ENCODE data around the gene OXSR1. TPM values are rescaled to one million over a fixed set of nuclear protein-coding genes. Genes with fewer than 3 reads are reported as not detected.

The OXSR1 gene
- total and polyA plus RNA-seq, 8 donors, result 7.0 to 49.9 (median 19.8) TPM

DNA sequence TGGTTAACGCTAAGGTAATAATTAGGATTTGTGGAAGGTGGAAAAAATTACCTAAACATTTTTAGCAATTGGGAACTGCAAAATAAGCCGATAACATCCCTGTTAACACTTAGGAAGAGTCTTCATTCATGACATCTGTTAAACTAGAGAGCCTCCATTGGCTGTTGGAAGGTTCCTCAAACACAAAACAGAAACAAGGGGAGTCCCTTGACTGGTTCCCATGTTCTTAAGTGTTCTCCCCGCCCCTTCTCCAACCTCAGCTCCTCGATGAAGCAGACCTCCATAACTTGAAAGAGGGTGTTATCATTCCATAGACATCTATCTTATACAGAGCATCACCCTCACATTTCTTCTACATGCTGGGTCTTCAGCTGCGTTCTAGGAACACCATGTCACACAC is 102.8 kb downstream of the OXSR1 start:
- H3K27ac ChIP-seq, result no peak overlapping the region
- no peak for DNase-seq
- no peak for TF ChIP-seq POLR2AphosphoS5 (IDR thresholded peaks at IDR 0.05)
- no peak for TF ChIP-seq POLR2A (IDR thresholded peaks at IDR 0.05)
- TF ChIP-seq, protein P1, sequence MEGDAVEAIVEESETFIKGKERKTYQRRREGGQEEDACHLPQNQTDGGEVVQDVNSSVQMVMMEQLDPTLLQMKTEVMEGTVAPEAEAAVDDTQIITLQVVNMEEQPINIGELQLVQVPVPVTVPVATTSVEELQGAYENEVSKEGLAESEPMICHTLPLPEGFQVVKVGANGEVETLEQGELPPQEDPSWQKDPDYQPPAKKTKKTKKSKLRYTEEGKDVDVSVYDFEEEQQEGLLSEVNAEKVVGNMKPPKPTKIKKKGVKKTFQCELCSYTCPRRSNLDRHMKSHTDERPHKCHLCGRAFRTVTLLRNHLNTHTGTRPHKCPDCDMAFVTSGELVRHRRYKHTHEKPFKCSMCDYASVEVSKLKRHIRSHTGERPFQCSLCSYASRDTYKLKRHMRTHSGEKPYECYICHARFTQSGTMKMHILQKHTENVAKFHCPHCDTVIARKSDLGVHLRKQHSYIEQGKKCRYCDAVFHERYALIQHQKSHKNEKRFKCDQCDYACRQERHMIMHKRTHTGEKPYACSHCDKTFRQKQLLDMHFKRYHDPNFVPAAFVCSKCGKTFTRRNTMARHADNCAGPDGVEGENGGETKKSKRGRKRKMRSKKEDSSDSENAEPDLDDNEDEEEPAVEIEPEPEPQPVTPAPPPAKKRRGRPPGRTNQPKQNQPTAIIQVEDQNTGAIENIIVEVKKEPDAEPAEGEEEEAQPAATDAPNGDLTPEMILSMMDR (IDR thresholded peaks at IDR 0.05), result no peak
- TF ChIP-seq EP300 (IDR thresholded peaks at IDR 0.05), result no peak
- no peaks in the 10 kb centered on the region for H3K4me1 ChIP-seq
- WGBS, 5 donors, result 69 to 80% (median 78%) methylated on average over 5 of the region's 5 CpGs
- no peaks in the 10 kb centered on the region for H3K9me3 ChIP-seq
- no peaks in the 10 kb centered on the region for H3K27me3 ChIP-seq
- H3K36me3 ChIP-seq, result peaks cover 0 to 5% (median 0%) of the 10 kb centered on the region in 4 donors
- intact Hi-C loops (cut with DNase I; ENCODE audit: low total_unique reads), result no loop called here
- no peak overlapping the region for H3K4me3 ChIP-seq

- no peaks in the 10 kb centered on the region for H3K27me3 ChIP-seq
- no peak overlapping the region for H3K27ac ChIP-seq
- TF ChIP-seq POLR2AphosphoS5 (IDR thresholded peaks at IDR 0.05), result no peak
- no peak for TF ChIP-seq POLR2A (IDR thresholded peaks at IDR 0.05)
- no peak for TF ChIP-seq EP300 (IDR thresholded peaks at IDR 0.05)
- TF ChIP-seq, protein P1 (IDR thresholded peaks at IDR 0.05), result no peak
- no peak for DNase-seq
- H3K36me3 ChIP-seq, result peaks cover 0 to 5% (median 0%) of the 10 kb centered on the region in 4 donors
- H3K4me1 ChIP-seq, result no peaks in the 10 kb centered on the region
- WGBS, 5 donors, result 60 to 86% (median 69%) methylated on average over 1 of the region's 1 CpG
- intact Hi-C loops (cut with DNase I; ENCODE audit: low total_unique reads), result no loop called here
- H3K9me3 ChIP-seq, result no peaks in the 10 kb centered on the region
- H3K4me3 ChIP-seq, result no peak overlapping the region
Measured at GRCh38 chr3:38268522-38268921, 103.2 kb downstream of the OXSR1 start.

DNA sequence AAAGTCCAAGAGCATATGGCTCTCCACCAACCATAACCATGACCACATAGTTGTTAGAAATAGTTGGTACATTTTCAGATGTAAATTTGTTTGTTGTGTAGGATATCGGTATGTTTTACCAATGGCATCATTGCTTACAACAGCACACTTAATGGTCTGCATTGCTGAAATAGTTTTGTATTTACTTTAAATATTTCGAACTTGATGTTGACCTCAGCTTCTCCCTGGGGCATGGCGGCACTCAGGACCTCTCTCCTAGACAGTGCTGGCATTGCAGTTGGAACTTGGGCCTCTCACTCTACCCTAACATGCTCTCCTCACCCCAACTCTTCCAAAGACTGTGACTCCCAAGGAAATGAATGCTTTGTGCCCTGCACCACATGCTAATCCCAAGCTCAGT is 105.3 kb downstream of the OXSR1 start:
- H3K4me3 ChIP-seq, result no peak overlapping the region
- peaks cover 0 to 21% (median 10%) of the 10 kb centered on the region in 4 donors for H3K36me3 ChIP-seq
- TF ChIP-seq POLR2A (IDR thresholded peaks at IDR 0.05), result no peak
- TF ChIP-seq, protein P1 (IDR thresholded peaks at IDR 0.05), result no peak
- no peak for TF ChIP-seq POLR2AphosphoS5 (IDR thresholded peaks at IDR 0.05)
- TF ChIP-seq EP300 (IDR thresholded peaks at IDR 0.05), result no peak
- no peak for DNase-seq
- H3K4me1 ChIP-seq, result no peaks in the 10 kb centered on the region
- 86 to 94% (median 89%) methylated on average over 3 of the region's 3 CpGs for WGBS, 5 donors
- H3K27ac ChIP-seq, result no peak overlapping the region
- H3K9me3 ChIP-seq, result no peaks in the 10 kb centered on the region
- no peaks in the 10 kb centered on the region for H3K27me3 ChIP-seq
- intact Hi-C loops (cut with DNase I; ENCODE audit: low total_unique reads), result no loop called here

GRCh38 chr3:38271553-38271952 is 106.2 kb downstream of the OXSR1 start:
- intact Hi-C loops (cut with DNase I; ENCODE audit: low total_unique reads), result no loop called here
- H3K4me1 ChIP-seq, result no peaks in the 10 kb centered on the region
- no peak overlapping the region for H3K27ac ChIP-seq
- no peak overlapping the region for H3K4me3 ChIP-seq
- no peak for DNase-seq
- H3K9me3 ChIP-seq, result no peaks in the 10 kb centered on the region
- peaks cover 0 to 26% (median 17%) of the 10 kb centered on the region in 4 donors for H3K36me3 ChIP-seq
- 92 to 98% (median 94%) methylated on average over 5 of the region's 5 CpGs for WGBS, 5 donors
- TF ChIP-seq POLR2AphosphoS5 (IDR thresholded peaks at IDR 0.05), result no peak
- TF ChIP-seq, protein P1 (IDR thresholded peaks at IDR 0.05), result no peak
- no peak for TF ChIP-seq EP300 (IDR thresholded peaks at IDR 0.05)
- no peak for TF ChIP-seq POLR2A (IDR thresholded peaks at IDR 0.05)
- no peaks in the 10 kb centered on the region for H3K27me3 ChIP-seq

All from stomach (tissue), 9 donors.